ENCODE data around the gene CSN3. TPM values are rescaled to one million over a fixed set of nuclear protein-coding genes. Genes with fewer than 3 reads are reported as not detected.
"Not testable (repeated sequence)": the region's sequence is repeated elsewhere in the genome, so short reads cannot be mapped to it uniquely, and the experiment has no call there.

CSN3 gene
- total RNA-seq, 1 donor from 2014 or later, result not detected

- TF ChIP-seq CTCF (IDR thresholded peaks at IDR 0.05), result no peak
- no peak for TF ChIP-seq POLR2A (IDR thresholded peaks at IDR 0.05)
- no peak for TF ChIP-seq POLR2AphosphoS5 (IDR thresholded peaks at IDR 0.05; ENCODE audit: insufficient read depth in 1 of 2, low read depth in 1 of 2)
- no peak overlapping the region for H3K27ac ChIP-seq
Measured at GRCh38 chr4:70203601-70204000, 38.8 kb upstream of the CSN3 start.

DNA sequence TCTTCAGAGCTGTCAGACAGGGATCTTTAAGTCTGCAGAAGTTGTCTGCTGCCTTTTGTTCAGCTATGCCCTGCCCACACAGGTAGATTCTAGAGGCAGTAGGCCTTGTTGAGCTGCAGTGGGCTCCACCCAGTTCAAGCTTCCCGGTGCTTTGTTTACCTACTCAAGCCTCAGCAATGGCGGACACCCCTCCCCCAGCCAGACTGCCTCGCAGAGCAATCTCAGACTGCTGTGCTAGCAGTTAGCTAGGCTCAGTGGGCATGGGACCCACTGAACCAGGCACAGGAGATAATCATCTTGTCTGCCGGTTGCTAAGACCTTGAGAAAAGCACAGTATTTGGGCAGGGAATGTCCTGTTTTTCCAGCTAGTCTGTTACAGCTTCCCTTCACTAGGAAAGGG lies 29.6 kb upstream of the CSN3 start:
- H3K27me3 ChIP-seq; H3K36me3 ChIP-seq; H3K4me3 ChIP-seq; H3K4me1 ChIP-seq; intact Hi-C loops (cut with DNase I); H3K27ac ChIP-seq; H3K9me3 ChIP-seq; DNase-seq (ENCODE audit: extremely low spot score in 2 of 2): not testable (repeated sequence)

More at GRCh38 chr4:70203601-70204000, 38.8 kb upstream of the CSN3 start:
- intact Hi-C loops (cut with DNase I), result no loop called here
- no peaks in the 10 kb centered on the region for H3K36me3 ChIP-seq
- no peaks in the 10 kb centered on the region for H3K27me3 ChIP-seq
- no peaks in the 10 kb centered on the region for H3K4me1 ChIP-seq
- DNase-seq (ENCODE audit: extremely low spot score in 2 of 2), result no peak
- no peaks in the 10 kb centered on the region for H3K9me3 ChIP-seq
- no peak overlapping the region for H3K4me3 ChIP-seq

DNA sequence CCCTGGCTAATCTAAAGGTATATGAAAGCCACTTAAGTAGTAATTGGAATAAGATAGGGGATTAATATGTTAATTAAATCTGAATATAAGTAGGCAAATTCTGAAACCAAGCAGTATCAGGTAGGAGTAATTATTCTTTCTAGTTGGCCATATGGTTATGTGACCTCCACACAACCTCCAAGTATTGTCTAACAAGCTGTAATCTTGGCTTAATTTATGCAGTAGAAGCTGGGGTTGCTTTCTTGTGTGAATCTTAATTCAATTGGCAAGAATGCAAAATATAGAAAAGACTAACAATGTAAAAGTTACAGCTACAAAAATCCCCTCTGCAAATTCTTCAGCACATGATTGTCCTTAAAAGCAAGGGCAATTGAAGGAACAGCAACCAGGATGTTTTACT lies 26.3 kb upstream of the CSN3 start:
- H3K27me3 ChIP-seq; H3K27ac ChIP-seq; H3K9me3 ChIP-seq; H3K4me1 ChIP-seq; DNase-seq (ENCODE audit: extremely low spot score in 2 of 2); intact Hi-C loops (cut with DNase I); H3K4me3 ChIP-seq; H3K36me3 ChIP-seq: not testable (repeated sequence)

DNA sequence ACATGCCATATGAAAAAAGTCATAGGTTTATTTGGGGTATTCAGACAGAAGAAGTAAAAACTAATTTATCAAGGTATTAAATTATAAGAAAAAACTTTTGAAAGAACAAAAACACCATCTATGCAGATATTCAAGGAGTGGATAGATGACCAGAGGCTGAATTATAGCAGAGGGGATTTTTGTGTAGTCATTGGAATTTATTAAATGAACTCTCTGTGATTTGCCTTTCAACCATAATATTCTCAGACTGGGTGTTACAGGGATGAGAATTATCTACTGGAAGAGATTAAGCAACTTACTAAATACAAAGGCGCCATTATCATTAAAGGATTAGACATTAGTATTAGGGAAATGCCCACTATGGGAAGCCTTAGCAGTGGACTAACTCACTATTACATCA lies 25.8 kb upstream of the CSN3 start:
- H3K27me3 ChIP-seq; H3K36me3 ChIP-seq; DNase-seq (ENCODE audit: extremely low spot score in 2 of 2); intact Hi-C loops (cut with DNase I); H3K27ac ChIP-seq; H3K9me3 ChIP-seq; H3K4me1 ChIP-seq; H3K4me3 ChIP-seq: not testable (repeated sequence)

DNA sequence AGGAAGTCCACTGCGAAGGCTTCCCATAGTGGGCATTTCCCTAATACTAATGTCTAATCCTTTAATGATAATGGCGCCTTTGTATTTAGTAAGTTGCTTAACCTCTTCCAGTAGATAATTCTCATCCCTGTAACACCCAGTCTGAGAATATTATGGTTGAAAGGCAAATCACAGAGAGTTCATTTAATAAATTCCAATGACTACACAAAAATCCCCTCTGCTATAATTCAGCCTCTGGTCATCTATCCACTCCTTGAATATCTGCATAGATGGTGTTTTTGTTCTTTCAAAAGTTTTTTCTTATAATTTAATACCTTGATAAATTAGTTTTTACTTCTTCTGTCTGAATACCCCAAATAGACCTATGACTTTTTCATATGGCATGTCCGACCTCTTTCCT lies 21.0 kb upstream of the CSN3 start:
- H3K27ac ChIP-seq; H3K36me3 ChIP-seq; H3K4me1 ChIP-seq; DNase-seq (ENCODE audit: extremely low spot score in 2 of 2); H3K27me3 ChIP-seq; H3K4me3 ChIP-seq; H3K9me3 ChIP-seq; intact Hi-C loops (cut with DNase I): not testable (repeated sequence)

DNA sequence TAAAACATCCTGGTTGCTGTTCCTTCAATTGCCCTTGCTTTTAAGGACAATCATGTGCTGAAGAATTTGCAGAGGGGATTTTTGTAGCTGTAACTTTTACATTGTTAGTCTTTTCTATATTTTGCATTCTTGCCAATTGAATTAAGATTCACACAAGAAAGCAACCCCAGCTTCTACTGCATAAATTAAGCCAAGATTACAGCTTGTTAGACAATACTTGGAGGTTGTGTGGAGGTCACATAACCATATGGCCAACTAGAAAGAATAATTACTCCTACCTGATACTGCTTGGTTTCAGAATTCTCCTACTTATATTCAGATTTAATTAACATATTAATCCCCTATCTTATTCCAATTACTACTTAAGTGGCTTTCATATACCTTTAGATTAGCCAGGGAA lies 20.6 kb upstream of the CSN3 start:
- H3K27me3 ChIP-seq; H3K36me3 ChIP-seq; DNase-seq (ENCODE audit: extremely low spot score in 2 of 2); H3K4me3 ChIP-seq; intact Hi-C loops (cut with DNase I); H3K9me3 ChIP-seq; H3K27ac ChIP-seq; H3K4me1 ChIP-seq: not testable (repeated sequence)

DNA sequence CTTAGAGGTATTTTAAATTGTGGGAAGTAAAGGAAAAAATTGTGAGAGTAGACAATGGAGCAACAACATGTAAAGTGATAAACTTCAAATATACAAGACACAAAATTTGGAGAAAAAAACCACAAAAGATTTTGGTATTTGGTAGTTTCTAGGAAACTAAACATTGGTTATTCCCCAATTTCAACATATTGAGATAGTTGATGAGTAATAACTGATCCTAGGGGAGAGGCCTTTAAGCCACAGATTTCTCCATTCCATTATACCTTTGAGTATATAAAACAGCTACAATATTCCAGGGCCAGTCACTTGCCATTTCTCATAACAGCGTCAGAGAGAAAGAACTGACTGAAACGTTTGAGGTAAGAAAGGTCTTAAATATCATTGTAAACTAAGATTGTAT lies 16.6 kb upstream of the CSN3 start, which contains the start of gene FDCSP:
Gene FDCSP (plus strand): TSS at position 301 of the 400 bp plus-strand sequence. CDS start 5,071 bp downstream, outside the sequence.
- no peaks in the 10 kb centered on the region for H3K27me3 ChIP-seq
- intact Hi-C loops (cut with DNase I), result no loop called here
- no peak within 1 kb of the TSS for H3K27ac ChIP-seq
- H3K36me3 ChIP-seq, result no peaks in the 10 kb centered on the region
- no peaks in the 10 kb centered on the region for H3K9me3 ChIP-seq
- no peak for TF ChIP-seq CTCF (IDR thresholded peaks at IDR 0.05)
- TF ChIP-seq POLR2AphosphoS5 (IDR thresholded peaks at IDR 0.05; ENCODE audit: insufficient read depth in 1 of 2, low read depth in 1 of 2), result no peak
- TF ChIP-seq POLR2A (IDR thresholded peaks at IDR 0.05), result no peak
- DNase-seq (ENCODE audit: extremely low spot score in 2 of 2), result no peak
- H3K4me3 ChIP-seq, result no peak within 1 kb of the TSS
- H3K4me1 ChIP-seq, result no peaks in the 10 kb centered on the region

DNA sequence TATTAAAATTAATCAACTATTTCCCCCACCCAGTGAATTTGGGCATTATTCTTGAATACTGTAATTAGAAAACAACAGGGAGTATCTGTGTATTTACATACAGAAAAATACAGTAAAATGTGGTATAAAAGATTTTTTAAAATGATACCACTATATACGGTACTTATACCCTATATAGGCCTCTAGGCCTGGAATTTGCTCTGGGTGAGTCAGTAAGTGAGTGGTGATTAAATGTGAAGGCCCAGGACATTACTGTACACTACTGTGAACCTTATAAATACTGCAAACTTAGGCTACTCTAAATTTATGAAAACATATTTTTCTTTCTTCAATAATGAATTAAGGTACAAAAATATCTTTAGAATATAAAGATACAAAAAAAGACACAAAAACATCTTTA lies 6.3 kb upstream of the CSN3 start:
- H3K4me1 ChIP-seq, result no peaks in the 10 kb centered on the region
- no peak for DNase-seq (ENCODE audit: extremely low spot score in 2 of 2)
- intact Hi-C loops (cut with DNase I), result no loop called here
- no peaks in the 10 kb centered on the region for H3K36me3 ChIP-seq
- TF ChIP-seq POLR2A (IDR thresholded peaks at IDR 0.05) (no peak), CTCF (IDR thresholded peaks at IDR 0.05) (no peak), POLR2AphosphoS5 (IDR thresholded peaks at IDR 0.05; ENCODE audit: insufficient read depth in 1 of 2, low read depth in 1 of 2) (no peak)
- H3K27me3 ChIP-seq, result no peaks in the 10 kb centered on the region
- H3K4me3 ChIP-seq, result no peak overlapping the region
- no peak overlapping the region for H3K27ac ChIP-seq
- no peaks in the 10 kb centered on the region for H3K9me3 ChIP-seq
